MG63 (cell line): ENCODE data around the gene OR8B2. TPM values are rescaled to one million over a fixed set of nuclear protein-coding genes. Genes with fewer than 3 reads are reported as not detected.
A peak's percentile ranks its signal among the peaks of the same experiment; 100 is the strongest.
"Not testable (repeated sequence)": the region's sequence is repeated elsewhere in the genome, so short reads cannot be mapped to it uniquely, and the experiment has no call there.

Source experiments
- DNase-seq: peaks from one replicate; pipeline ENCODE4 v3.0.0-alpha.2; 2020
- H3K27me3 ChIP-seq: fragments of 250-450 bp; sonication (Bioruptor Pico); 2 replicates; pipeline ENCODE4 v1.5.1; 2020; ENCODE audit warnings: mild to moderate bottlenecking, moderate library complexity
- H3K36me3 ChIP-seq: fragments of 250-450 bp; sonication (Bioruptor Pico); 2 replicates; pipeline ENCODE4 v1.5.1; 2020; ENCODE audit warnings: mild to moderate bottlenecking, moderate library complexity
- H3K4me3 ChIP-seq: fragments of 250-450 bp; sonication (Bioruptor Pico); 2 replicates; pipeline ENCODE4 v1.5.1; 2020; ENCODE audit warnings: mild to moderate bottlenecking, moderate library complexity
- H3K9me3 ChIP-seq: fragments of 250-450 bp; sonication (Bioruptor Pico); 2 replicates; pipeline ENCODE4 v1.5.1; 2020; ENCODE audit warnings: mild to moderate bottlenecking, moderate library complexity
- total RNA-seq: library from RNA; depleted of rRNA; stranded (reverse); fragments of >200 nt; shearing (Covaris generic); gene quantifications from 2 replicates; pipeline ENCODE4 v1.2.3, GENCODE V29; 2014; ENCODE audit warnings: low replicate concordance; rRNA removed

OR8B2 gene, protein sequence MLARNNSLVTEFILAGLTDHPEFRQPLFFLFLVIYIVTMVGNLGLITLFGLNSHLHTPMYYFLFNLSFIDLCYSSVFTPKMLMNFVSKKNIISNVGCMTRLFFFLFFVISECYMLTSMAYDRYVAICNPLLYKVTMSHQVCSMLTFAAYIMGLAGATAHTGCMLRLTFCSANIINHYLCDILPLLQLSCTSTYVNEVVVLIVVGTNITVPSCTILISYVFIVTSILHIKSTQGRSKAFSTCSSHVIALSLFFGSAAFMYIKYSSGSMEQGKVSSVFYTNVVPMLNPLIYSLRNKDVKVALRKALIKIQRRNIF
- not detected in 2 replicates for total RNA-seq

DNA sequence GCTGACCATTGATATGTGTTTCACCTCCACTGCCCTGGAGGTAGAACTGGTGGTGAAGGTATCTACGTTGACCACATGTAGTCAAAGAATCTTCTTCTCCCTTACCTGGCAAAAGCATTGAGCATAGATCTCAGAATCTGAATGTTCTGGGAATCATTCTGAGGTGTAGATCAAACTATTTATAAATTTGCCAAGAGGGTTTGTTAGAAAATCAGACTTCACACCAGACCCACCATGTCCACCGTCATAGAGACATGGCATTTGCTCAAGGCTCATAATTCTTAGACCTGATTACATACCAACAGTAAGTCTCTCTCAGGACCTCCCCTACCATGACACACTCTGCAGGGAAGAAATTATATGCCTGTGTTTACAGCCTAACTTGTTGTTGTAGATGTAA is at the start of gene OR8B2:
Gene OR8B2, minus strand, starts transcription at position 101 of the 400 bp plus-strand sequence. CDS start 1,156 bp downstream, outside the sequence.
- H3K36me3 ChIP-seq = no peaks in the 10 kb centered on the region
- no peaks in the 10 kb centered on the region for H3K9me3 ChIP-seq
- DNase-seq = no peak
- H3K4me3 ChIP-seq = no peak within 1 kb of the TSS
- no peaks in the 10 kb centered on the region for H3K27me3 ChIP-seq

DNA sequence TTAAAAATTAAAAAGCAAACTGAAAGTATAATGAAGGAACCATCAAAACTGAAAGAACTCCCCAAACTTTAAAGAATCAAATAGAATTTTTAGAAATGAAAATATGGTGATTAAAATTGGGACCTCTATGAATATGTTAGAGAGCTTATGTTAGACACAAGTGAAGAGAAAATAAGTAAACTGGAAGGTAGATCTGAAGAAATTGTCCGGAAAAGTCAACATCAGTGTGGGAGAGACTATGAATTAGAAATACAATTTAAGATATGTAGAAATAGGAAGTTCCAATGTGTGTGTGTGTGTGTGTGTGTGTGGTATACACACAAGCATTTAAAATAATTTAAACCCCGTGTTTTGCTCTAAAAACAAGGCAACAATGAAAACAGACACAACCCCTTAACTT is 45.3 kb upstream of the OR8B2 start:
- H3K36me3 ChIP-seq = no peaks in the 10 kb centered on the region
- peaks cover 4% of the 10 kb centered on the region; the same call in 1 of the 2 replicates for H3K9me3 ChIP-seq
- no peak for DNase-seq
- H3K4me3 ChIP-seq = no peak overlapping the region
- peaks cover 4% of the 10 kb centered on the region; the same call in 1 of the 2 replicates for H3K27me3 ChIP-seq

DNA sequence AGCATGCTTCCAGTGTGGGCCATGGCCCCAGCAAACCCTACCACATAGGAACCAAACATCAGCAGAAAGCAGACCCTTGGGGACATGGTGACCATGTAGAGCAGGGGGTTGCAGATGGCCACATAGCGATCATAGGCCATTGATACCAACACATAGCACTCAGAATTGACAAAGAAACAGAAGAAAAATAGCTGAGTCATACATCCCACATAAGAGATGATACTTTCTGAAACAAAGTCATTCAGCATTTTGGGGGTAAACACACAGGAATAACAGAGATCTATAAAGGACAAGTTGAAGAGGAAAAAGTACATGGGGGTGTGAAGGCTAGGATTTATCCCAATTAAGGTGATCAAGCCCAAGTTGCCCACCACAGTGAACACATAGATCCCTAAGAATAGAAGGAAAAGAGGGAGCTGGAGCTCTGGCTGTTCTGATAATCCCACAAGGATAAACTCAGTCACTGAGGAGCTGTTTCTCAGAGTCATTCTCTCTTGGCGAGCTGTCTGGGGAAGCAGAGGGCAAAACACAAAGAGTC is 40.2 kb upstream of the OR8B2 start, which contains the start of gene OR8B4:
Gene OR8B4, minus strand, starts transcription at position 488 of the 538 bp plus-strand sequence. Its CDS starts 0 bp downstream, at position 488.
- no peak for DNase-seq
- H3K4me3 ChIP-seq = no peak within 1 kb of the TSS
- H3K27me3 ChIP-seq = 0 out of 2 replicates have a peak, but pooled peaks cover 2% of the 10 kb centered on the region

DNA sequence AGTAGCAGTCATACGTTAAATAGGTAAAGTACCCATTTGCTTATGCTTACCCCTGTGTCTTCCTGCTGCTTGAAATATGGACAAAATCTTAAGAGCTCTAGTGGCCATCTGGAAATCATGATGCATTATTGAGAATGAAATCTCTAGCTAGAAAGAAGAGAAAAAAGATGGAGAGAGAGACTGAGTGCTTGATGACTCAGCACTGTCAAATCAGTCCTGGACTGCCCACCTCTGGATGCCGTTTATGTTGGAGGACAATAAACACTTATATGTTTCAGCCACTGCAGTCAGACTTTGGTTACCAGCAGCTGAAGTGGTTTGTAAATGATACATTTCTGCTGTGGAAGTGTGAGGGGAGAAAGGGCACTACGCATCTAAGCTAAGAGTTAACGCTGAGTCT is 36.7 kb upstream of the OR8B2 start:
- Histone ChIP-seq H3K9me3 (no peaks in the 10 kb centered on the region), H3K27me3 (peaks cover 2% of the 10 kb centered on the region; the same call in 1 of the 2 replicates), H3K4me3 (no peak overlapping the region), H3K36me3 (no peaks in the 10 kb centered on the region)
- no peak for DNase-seq

More for the DNA sequence above, 40.2 kb upstream of the OR8B2 start, which contains the start of gene OR8B4:
- Histone ChIP-seq H3K9me3 (no peaks in the 10 kb centered on the region), H3K36me3 (no peaks in the 10 kb centered on the region)

DNA sequence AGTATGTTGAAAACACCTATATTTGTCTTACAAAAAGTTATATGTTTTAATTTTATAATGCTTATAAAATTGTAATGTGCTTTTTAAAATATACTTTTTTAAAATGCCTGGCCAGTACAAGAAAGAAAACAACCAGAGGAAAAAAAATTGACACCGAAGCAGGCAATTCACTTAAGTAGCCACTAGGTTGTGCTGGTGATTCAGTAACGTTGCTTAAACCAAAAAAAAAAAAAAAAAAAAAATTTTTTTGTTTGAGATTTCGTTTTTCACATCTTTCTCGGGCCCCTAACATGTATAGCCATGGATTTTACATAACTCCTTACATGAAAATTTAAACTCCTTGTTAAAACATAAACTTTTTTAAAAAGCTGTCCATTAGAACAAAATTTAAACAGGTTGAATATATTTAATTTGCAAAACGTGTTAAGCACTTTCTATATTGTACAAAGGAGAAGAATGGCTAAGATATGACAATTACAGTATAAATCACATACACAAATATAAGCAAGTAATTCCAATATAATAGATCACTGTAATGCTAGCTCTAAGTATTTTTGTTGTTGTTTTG is 31.1 kb upstream of the OR8B2 start:
- DNase-seq = no peak
- Histone ChIP-seq H3K36me3 (no peaks in the 10 kb centered on the region), H3K4me3 (no peak overlapping the region), H3K27me3 (peaks cover 2% of the 10 kb centered on the region; the same call in 1 of the 2 replicates), H3K9me3 (no peaks in the 10 kb centered on the region)

DNA sequence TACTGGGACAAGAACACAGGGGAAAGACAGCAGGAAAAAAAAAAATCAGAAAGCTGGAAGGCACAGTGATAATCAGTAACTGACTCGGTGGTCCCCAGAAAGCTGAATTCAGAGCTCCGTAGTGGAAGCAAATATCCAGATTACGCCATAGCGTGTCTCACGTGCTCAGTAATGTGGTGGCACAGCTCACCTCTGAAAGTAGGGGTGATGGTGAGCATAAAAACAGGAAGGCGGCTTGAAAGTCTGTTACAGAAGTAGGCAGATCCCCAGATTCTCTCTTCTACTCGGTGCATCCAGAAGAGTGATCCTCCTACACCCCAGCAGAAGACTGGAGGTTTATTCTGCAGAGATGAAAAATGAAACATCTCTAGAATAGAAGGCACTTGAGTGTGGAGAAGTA is 25.6 kb upstream of the OR8B2 start:
- DNase-seq = no peak
- Histone ChIP-seq H3K27me3 (peaks cover 3% of the 10 kb centered on the region; the same call in 1 of the 2 replicates), H3K4me3 (no peak overlapping the region), H3K36me3 (no peaks in the 10 kb centered on the region), H3K9me3 (no peaks in the 10 kb centered on the region)

DNA sequence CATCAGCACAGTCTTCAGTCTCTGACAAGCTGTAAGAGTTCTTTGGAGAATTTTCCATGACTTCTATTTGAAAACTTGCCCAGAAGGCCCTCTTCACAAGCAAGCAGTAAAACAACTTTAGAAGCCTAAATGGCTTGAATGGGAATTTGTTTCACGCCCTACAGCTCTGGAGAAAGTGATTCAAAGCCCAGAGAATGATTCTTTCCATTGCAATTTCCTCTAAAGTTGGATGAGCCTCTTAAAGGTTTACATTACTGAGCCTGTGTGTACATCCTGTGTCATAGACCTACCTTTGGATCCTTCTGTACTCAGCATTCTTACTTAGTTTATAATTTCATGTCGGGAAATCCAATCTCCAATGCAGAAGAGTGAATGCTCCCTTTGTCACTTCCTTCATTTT is 21.3 kb upstream of the OR8B2 start:
- DNase-seq = no peak

DNA sequence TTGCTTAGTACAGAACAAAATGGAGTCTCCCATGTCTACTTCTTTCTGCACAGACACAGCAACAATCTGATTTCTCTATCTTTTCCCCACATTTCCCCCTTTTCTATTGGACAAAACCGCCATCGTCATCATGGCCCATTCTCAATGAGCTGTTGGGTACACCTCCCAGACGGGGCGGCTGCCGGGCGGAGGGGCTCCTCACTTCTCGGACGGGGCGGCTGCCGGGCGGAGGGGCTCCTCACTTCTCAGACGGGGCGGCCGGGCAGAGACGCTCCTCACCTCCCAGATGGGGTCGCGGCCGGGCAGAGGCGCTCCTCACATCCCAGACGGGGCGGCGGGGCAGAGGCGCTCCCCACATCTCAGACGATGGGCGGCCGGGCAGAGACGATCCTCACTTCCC is 18.9 kb upstream of the OR8B2 start:
- H3K36me3 ChIP-seq, H3K4me3 ChIP-seq, DNase-seq, H3K27me3 ChIP-seq, H3K9me3 ChIP-seq: not testable (repeated sequence)

More for the DNA sequence above, 21.3 kb upstream of the OR8B2 start:
- no peaks in the 10 kb centered on the region for H3K36me3 ChIP-seq
- peaks cover 3% of the 10 kb centered on the region; the same call in 1 of the 2 replicates for H3K27me3 ChIP-seq
- H3K9me3 ChIP-seq = no peaks in the 10 kb centered on the region
- no peak overlapping the region for H3K4me3 ChIP-seq

DNA sequence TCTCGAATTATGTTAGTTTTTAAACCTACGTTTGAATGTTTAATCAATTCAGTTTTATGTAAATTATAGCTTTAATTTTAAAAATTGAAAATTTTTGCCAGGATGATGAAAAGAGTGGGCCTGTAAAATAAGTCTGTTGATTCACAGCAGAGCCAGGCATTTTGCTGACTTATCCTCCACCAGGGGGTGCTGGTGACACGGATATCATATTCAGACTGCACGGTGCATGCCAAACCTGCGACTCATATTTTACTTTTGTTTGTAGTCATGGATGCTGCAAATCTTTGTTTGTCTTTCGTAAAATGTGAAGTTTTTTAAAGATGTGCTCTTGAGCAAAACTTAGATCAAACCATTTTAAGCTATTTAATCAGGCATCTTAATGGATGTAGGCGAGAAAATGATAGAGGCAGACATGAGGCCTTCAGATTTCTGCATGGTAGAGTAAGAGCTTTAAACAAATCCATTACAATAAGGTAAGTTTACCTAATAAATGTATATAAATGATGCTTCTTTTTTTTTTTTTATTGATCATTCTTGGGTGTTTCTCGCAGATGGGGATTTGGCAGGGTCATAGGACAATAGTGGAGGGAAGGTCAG is 18.1 kb upstream of the OR8B2 start:
- H3K4me3 ChIP-seq = no peak overlapping the region
- H3K9me3 ChIP-seq = no peaks in the 10 kb centered on the region
- H3K36me3 ChIP-seq = no peaks in the 10 kb centered on the region
- peak; percentile 65 for DNase-seq
- H3K27me3 ChIP-seq = no peaks in the 10 kb centered on the region; the same call in 1 of the 2 replicates

DNA sequence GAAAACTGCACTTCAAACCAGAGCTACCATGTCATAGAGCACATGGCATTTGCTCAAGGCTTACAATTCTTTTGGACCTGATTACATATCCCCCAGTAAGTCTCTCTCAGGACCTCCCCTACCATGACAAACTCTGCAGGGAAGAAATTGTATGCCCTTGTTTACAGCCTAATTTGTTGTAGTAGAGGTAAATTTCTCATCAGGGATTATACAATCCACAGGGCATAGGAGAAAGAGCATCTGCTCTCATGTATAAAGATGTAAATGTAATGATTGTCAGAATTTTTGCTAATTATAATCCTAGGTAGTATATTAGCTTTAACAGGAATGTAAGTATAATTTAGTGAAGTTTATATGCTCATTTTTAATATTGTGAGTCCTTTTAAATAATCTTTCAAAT is 14.6 kb upstream of the OR8B2 start, which contains the start of gene OR8B3:
Gene OR8B3, minus strand, starts transcription at position 101 of the 400 bp plus-strand sequence. CDS start 1,673 bp downstream, outside the sequence.
- Histone ChIP-seq H3K9me3 (no peaks in the 10 kb centered on the region), H3K27me3 (no peaks in the 10 kb centered on the region), H3K36me3 (no peaks in the 10 kb centered on the region), H3K4me3 (no peak within 1 kb of the TSS)
- DNase-seq = no peak

DNA sequence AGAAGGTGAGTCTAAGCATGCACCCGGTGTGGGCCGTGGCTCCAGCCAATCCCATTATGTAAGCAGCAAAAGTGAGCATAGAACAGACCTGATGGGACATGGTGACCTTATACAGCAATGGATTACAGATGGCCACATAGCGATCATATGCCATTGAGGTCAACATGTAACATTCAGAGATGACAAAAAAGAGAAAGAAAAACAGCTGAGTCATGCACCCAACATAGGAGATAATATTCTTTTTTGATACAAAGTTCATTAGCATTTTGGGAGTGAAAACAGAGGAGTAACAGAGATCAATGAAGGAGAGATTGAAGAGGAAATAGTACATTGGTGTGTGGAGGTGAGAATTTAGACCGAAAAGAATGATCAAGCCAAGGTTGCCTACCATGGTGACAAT is 12.5 kb upstream of the OR8B2 start:
- H3K4me3 ChIP-seq, H3K27me3 ChIP-seq, DNase-seq, H3K9me3 ChIP-seq, H3K36me3 ChIP-seq: not testable (repeated sequence)

DNA sequence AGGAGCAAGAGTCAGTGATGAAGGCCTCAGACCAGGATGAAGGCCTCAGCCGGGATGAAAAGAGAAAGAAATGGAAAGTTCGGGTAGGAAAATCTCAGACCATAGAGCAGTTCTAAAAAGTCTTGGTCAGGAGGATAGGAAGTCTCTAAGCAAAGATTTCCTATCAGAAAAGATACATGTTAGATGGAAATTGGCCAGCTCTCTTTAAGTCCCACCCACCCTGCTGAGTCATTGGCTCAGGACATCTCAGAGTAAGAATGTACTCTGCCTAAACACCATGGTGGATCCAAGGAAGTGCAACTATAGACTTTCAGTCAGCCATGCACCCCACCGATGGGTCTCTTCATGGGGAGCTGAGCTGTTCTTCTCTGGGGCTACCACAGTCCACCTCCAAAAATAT is 10.1 kb upstream of the OR8B2 start:
- DNase-seq = peak; percentile 26
- H3K9me3 ChIP-seq = no peaks in the 10 kb centered on the region
- H3K36me3 ChIP-seq = no peaks in the 10 kb centered on the region
- H3K27me3 ChIP-seq = no peaks in the 10 kb centered on the region
- no peak overlapping the region for H3K4me3 ChIP-seq

DNA sequence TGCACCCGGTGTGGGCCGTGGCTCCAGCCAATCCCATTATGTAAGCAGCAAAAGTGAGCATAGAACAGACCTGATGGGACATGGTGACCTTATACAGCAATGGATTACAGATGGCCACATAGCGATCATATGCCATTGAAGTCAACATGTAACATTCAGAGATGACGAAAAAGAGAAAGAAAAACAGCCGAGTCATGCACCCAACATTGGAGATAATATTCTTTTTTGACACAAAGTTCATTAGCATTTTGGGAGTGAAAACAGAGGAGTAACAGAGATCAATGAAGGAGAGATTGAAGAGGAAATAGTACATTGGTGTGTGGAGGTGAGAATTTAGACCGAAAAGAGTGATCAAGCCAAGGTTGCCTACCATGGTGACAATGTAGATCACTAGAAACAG is 1.4 kb downstream of the OR8B2 start:
- H3K36me3 ChIP-seq, DNase-seq, H3K27me3 ChIP-seq, H3K9me3 ChIP-seq, H3K4me3 ChIP-seq: not testable (repeated sequence)

DNA sequence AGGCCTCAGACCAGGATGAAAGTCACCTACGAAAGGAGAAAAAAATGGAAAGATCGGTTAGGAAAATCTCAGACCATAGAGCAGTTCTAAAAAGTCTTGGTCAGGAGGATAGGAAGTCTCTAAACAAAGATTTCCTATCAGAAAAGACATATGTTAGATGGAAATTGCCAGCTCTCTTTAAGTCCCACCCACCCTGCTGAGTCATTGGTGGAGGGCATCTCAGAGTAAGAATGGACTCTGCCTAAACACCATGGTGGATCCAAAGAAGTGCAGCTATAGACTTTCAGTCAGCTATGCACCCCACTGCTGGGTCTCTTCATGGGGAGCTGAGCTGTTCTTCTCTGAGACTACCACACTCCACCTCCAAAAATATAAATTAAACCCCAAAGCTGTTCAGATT is 3.7 kb downstream of the OR8B2 start:
- Histone ChIP-seq H3K4me3 (no peak overlapping the region), H3K9me3 (no peaks in the 10 kb centered on the region), H3K27me3 (no peaks in the 10 kb centered on the region), H3K36me3 (no peaks in the 10 kb centered on the region)
- no peak for DNase-seq

DNA sequence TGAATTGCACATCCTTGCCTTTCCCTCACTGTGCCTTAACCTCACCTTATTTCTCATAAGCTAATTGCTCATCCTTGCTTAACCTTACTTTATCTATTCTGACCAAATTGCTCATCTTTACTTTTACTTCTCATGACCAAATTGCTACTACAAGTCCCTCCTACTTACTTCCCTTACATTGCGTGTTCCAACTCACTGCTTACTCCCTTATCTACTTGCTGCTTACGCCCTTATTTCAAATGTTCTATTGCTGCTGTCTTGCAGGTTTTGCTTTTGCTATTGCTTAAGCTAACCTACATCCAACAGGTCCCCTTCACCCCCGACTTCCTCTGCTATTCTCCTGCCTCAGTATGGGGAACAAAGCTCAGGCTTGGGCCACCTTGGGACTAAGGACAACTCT is 8.0 kb downstream of the OR8B2 start:
- H3K36me3 ChIP-seq = no peaks in the 10 kb centered on the region
- no peaks in the 10 kb centered on the region for H3K9me3 ChIP-seq
- DNase-seq = no peak
- H3K27me3 ChIP-seq = peaks cover 3% of the 10 kb centered on the region; the same call in 1 of the 2 replicates
- H3K4me3 ChIP-seq = no peak overlapping the region

DNA sequence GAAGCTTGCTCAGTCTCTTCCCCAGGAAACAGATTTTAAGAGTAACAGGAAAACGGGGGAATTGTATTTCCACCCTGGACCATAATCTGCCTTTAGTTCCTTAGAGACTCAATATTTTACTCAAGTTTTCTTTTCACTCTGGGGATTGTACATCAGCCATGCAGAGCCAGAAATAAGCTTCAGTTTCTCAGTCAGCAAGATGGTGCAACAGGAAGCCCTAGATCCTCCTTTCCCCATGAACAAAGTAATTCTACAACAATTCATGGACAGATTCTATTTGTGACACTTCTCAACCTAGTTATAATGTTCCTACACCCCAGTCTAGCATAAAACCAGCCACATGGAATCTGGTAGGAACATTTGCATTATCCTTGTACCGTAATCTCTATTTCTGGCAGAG is 24.7 kb downstream of the OR8B2 start:
- no peak for DNase-seq
- H3K4me3 ChIP-seq = no peak overlapping the region
- H3K27me3 ChIP-seq = peaks cover 10% of the 10 kb centered on the region; the same call in 1 of the 2 replicates
- no peaks in the 10 kb centered on the region for H3K36me3 ChIP-seq
- H3K9me3 ChIP-seq = no peaks in the 10 kb centered on the region
